NCI-H524 treated with DMSO at 0.1 percent for 48 hours (cell line): ENCODE measurements around the gene ZNF329.
"Not testable (repeated sequence)": the region's sequence is repeated elsewhere in the genome, so short reads cannot be mapped to it uniquely, and the experiment has no call there.

Experiments used
- DNase-seq: peaks from one replicate; lab custom pipeline; 2025; lab: John Stamatoyannopoulos, UW

Gene ZNF329

GRCh38 chr19:58150328-58150921 is at the start of gene ZNF329:
ZNF329 (minus strand) TSS chr19:58150789; CDS start chr19:58129503, 21,286 bp downstream.
- peak; percentile 23 for DNase-seq

DNA sequence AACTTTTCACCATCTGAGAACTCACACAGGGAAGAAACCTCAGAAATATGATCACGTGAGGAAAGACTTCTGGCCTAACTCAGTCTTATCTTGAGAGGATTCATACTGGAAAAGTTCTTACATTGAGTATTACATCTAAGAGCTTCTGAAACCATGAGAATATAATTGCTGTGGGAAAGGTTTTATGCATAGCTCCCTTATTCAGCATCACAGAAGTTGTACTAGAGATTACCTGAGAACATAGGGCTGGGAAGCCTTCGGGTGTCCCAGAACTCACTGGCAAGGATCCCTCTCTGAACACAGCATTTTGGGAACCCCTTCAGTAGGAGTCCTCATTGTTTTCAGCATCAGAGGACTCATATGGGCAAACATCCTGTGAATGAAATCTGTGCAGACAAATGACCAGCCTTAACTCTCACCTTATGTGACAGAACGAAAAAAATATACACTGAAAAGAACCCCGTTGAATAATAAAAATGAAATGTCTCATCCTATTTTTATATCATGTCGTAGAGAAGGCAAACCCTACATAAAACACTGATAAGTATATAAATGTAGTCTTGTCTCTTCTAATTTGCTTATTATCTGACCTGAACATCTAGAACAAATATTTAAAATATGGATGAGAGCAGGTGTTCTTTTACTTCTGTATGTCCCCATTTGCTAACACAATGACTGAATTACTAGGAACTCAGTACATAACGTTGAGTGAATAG is 46.5 kb upstream of the ZNF329 start:
- no peak for DNase-seq

DNA sequence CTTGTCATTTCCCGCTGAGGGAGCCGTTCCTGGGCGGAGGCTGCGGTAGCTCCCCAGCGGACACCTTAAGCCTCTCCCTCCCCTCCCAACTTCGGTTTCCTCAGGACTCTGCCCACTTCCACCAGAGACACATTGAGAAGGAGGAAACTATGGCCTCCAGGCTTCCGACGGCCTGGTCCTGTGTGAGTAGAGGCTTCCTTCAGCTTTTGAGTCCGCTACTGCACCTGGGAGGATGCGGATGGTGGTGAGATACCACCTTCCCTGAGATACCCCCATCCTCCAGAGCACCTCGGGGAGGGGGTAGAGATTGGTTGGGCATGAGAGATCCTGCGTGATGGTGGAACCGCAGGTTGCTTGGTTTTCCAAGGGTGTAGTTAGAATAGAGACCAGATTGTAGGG is 33.2 kb upstream of the ZNF329 start:
- no peak for DNase-seq

GRCh38 chr19:58182989-58183816 is 32.6 kb upstream of the ZNF329 start, which contains the start of gene ZNF274:
ZNF274 (plus strand) TSS chr19:58183061; CDS start chr19:58183966, 905 bp downstream.
- DNase-seq, result peak; percentile 37

DNA sequence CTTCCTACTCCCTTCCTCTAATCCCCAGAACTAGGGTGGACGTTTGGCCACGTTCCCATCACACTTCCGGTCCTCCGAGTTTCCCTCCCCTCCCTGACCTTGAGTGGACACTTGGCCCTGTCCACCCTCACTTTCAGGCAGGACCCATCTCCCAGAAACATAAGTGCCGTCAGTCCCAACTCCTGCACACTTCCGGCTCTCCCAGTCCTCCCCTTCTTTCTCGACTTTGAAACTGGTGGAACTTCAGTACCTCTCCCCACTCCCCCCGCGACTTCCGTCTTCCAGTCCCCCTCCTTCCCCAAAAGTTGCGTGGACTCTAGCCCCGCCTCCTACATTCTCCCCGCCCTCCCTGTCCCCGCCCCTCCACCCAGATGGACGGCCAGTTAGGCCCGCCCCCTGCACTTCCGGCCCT is 32.0 kb upstream of the ZNF329 start:
- DNase-seq, result no peak

- no peak for DNase-seq
Measured at GRCh38 chr19:58181902-58182576, 31.4 kb upstream of the ZNF329 start.

- DNase-seq, result no peak
Measured at GRCh38 chr19:58170860-58171259, 20.3 kb upstream of the ZNF329 start.

DNA sequence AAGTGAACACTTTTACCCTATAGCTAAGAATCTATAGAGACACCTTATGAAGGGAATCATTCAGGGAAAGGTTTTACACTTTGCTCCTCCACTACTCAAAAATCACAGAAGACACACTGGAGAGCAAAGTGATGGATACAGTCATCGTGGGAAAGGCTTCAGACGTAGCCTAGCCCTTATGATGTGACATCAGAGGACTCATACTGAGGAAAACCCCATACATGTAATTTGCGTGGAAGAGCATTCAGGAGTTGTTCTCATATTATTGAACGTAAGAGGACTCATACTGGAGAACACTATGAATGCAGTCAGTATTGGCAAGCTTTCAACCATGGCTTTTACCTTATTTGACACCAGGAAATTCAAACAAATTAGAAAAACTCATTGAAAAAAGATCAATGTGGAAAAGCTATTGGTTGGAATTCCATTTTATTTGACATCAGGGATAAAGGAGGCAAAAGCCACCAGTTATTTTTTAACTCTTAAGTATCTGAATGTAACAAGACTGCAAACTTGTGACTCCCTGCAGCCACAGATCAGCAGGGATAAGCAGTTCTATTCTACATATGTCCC is 16.2 kb upstream of the ZNF329 start:
- no peak for DNase-seq

- no peak for DNase-seq
Measured at GRCh38 chr19:58166268-58166667, 15.7 kb upstream of the ZNF329 start.

- no peak for DNase-seq
Measured at GRCh38 chr19:58157045-58157728, 6.6 kb upstream of the ZNF329 start.

GRCh38 chr19:58154679-58155648 is 4.4 kb upstream of the ZNF329 start:
- DNase-seq, result peak; percentile 60

DNA sequence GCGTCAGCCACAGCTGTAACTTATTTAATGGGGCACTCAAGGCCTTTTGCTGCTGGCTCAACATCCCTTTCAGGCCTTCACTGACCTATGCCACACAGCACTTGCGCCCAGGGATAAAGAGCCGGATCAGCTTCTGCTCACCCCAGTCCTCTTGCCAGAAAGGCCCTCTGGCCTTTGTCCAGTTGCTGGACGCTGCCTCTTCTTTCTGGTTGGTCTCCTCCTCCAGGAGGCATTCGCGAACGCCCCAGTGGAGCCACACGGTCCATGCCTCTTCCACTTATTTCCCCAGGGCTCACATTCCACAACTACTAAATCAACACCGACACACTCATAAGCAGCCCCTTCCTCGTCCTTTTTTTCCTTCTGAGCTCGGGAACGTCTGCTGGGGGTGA is 3.7 kb upstream of the ZNF329 start:
- DNase-seq, result no peak

DNA sequence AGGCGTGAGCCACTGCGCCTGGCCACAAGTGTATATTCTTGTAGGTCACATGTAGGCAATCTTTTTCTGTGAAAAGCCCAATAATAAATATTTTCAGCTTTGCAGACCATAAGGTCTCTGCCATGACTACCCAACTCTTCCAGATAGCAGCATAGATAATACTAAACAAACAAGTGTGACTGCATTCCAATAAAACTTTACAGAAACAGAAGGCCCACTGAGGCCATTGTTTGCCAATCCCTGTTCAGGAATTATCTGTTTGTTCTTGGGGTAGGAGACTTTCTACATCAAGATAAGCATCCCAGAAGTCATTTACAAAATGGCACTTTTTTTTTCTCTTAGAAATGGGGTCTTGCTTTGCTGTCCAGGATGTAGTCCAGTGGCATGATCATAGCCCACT is 2.8 kb upstream of the ZNF329 start:
- DNase-seq, result no peak

GRCh38 chr19:58147475-58147874 is 3.1 kb downstream of the ZNF329 start:
- not testable (repeated sequence) for DNase-seq

GRCh38 chr19:58145849-58146248 is 4.7 kb downstream of the ZNF329 start:
- DNase-seq, result no peak

GRCh38 chr19:58134244-58134643 is 16.3 kb downstream of the ZNF329 start:
- DNase-seq, result no peak

DNA sequence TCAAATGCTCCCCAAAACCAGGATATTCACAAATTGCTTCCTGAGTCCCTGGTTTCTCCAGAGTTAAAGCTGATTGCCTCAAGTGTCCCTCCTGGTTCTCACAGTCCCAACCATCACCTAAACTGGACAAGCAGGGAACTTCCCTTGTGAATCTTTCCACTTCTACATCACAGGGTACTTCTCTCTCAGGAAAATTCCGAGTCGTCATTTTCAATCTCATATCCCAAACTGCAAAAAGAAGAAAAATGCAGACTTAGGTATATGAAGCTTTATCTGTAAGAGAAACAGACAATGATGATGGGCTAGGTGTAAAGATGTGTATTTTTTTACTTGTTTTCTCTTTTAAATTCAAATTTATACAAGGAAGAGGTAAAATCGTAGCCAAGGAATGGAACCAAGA is 21.3 kb downstream of the ZNF329 start:
- no peak for DNase-seq

DNA sequence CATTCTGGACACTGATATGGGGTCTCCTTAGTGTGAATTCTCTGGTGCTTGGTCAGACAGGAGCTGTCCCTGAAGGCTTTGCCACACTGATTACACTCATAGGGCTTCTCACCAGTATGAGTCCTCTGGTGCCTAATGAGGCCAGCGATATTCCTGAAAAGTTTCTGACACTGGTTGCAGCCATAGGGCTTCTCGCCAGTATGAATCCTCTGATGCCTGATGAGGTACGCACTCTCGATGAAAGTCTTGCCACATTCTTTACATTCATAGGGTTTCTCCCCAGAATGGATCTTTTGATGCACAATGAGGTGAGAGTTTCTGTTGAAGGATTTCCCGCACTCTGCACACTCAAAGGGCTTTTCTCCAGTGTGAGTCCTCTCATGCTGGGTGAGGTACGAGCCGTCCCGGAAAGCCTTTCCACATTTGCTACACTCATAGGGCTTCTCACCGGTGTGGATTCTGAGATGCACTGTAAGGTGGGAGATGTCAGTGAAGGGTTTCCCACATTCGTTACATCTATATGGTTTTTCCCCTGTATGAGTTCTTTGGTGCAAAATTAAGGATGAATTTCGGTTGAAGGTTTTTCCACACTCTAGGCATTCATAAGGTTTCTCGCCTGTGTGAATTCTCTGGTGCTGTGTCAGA is 22.4 kb downstream of the ZNF329 start:
- no peak for DNase-seq

- no peak for DNase-seq
Measured at GRCh38 chr19:58123354-58123753, 27.2 kb downstream of the ZNF329 start.
